Sigmoid colon (tissue), 4 donors: ENCODE measurements around the gene OSGEPL1.
A peak's percentile ranks its signal among the peaks of the same experiment; 100 is the strongest.

Experiments used
- EP300 ChIP-seq, 4 donors: sonication (generic); formaldehyde crosslinking; IDR thresholded peaks; one replicate each; pipeline ENCODE4 v1.6.1; 2017; ENCODE audit warnings: antibody characterized with exemption in 4 of 4
- POLR2AphosphoS5 ChIP-seq, 4 donors: sonication (generic); formaldehyde crosslinking; IDR thresholded peaks; one replicate each; pipeline ENCODE4 v1.6.1; 2017; ENCODE audit warnings: antibody characterized with exemption in 4 of 4
- TF ChIP-seq, protein P1 (sequence below), 4 experiments: fragments of 450-650 bp in 3 of 4; fragments of 200-600 bp in 1 of 4; IDR thresholded peaks; one replicate each; pipeline ENCODE4 v1.5.1; 2016 to 2019; ENCODE audit warnings: antibody characterized with exemption in 4 of 4, mild to moderate bottlenecking in 3 of 4, moderate library complexity in 2 of 4

DNA sequence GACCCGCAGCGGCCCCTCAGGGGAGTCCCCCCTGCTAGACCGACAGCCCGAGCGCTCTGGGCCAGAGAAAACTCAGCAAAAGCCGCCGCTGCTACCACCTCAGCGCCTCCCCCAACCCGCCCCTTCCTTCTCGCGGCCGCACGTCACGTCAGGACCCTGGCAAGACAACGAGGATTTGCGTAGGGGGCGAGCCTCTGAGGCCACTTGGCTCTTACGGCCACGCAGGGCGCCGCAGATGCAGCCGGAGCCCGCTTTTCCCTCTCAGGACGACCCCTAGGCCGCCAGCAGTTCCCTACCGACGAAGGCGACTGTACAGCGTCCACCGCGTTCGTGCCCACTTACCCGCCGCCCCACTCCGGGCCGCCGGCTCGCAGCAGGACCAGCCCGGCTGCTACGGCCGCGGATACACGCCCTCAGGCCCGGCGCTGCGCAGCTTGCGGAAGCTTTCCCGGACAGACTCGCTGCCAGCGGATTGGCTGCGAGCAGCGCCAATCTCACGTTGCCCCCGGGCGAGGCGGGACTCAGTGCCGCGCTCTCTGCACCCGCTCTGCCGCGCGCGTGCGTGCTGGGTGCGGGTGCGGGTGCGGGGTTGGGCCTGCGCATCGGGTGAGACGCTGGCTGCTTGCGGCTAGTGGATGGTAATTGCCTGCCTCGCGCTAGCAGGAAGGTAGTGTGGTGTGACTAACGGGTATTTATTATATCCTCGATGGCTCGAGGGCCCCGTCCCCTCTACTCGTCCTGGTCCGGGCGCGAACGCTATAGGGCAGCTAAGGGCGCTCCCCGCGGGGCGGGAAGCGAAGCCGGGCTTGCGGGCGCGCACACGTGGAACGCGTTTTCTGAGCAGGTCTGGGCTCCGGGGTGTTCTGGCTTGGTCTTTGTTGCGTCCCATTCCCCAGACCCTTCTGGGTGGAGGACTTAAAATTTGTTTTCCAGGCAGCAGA, 21.6 kb upstream of the OSGEPL1 start, which contains the start of the genes ORMDL1 and PMS1:
- TF ChIP-seq, protein P1, sequence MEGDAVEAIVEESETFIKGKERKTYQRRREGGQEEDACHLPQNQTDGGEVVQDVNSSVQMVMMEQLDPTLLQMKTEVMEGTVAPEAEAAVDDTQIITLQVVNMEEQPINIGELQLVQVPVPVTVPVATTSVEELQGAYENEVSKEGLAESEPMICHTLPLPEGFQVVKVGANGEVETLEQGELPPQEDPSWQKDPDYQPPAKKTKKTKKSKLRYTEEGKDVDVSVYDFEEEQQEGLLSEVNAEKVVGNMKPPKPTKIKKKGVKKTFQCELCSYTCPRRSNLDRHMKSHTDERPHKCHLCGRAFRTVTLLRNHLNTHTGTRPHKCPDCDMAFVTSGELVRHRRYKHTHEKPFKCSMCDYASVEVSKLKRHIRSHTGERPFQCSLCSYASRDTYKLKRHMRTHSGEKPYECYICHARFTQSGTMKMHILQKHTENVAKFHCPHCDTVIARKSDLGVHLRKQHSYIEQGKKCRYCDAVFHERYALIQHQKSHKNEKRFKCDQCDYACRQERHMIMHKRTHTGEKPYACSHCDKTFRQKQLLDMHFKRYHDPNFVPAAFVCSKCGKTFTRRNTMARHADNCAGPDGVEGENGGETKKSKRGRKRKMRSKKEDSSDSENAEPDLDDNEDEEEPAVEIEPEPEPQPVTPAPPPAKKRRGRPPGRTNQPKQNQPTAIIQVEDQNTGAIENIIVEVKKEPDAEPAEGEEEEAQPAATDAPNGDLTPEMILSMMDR (IDR thresholded peaks at IDR 0.05) = no peak
- TF ChIP-seq EP300 (IDR thresholded peaks at IDR 0.05) = no peak
- TF ChIP-seq POLR2AphosphoS5 (IDR thresholded peaks at IDR 0.05) = peak; percentile 83 to 96 (median 93)
